Choroid plexus epithelial cell (primary cell): Measurements from ENCODE around the gene DLL1.

Experiments used
- DNase-seq: peaks from one replicate; pipeline ENCODE4 v3.0.0-alpha.2; 2010; ENCODE audit warnings: low read depth
- H3K4me3 ChIP-seq: 2 replicates; pipeline ENCODE4 v1.5.1; 2011; ENCODE audit warnings: low read depth, mild to moderate bottlenecking, control low read depth, low read length, moderate library complexity
- CTCF ChIP-seq: conservative IDR thresholded peaks from 2 replicates; pipeline ENCODE4 v1.5.1; 2011; ENCODE audit warnings: low read depth, mild to moderate bottlenecking, control low read depth, inconsistent platforms, low read length, moderate library complexity

Gene DLL1

GRCh38 chr6:170313716-170314295, 22.9 kb upstream of the DLL1 start:
- H3K4me3 ChIP-seq, result no peak overlapping the region
- peak; percentile 42 for DNase-seq
- no peak for TF ChIP-seq CTCF

- TF ChIP-seq CTCF, result no peak
- no peak for DNase-seq
Observed at GRCh38 chr6:170312876-170313275, 22.0 kb upstream of the DLL1 start.

GRCh38 chr6:170311696-170312095, 20.8 kb upstream of the DLL1 start:
- peak; percentile 22 for DNase-seq
- TF ChIP-seq CTCF, result no peak
- no peak overlapping the region for H3K4me3 ChIP-seq

More at GRCh38 chr6:170312876-170313275, 22.0 kb upstream of the DLL1 start:
- no peak overlapping the region for H3K4me3 ChIP-seq

GRCh38 chr6:170308761-170309160, 17.9 kb upstream of the DLL1 start:
- TF ChIP-seq CTCF, result no peak
- no peak overlapping the region for H3K4me3 ChIP-seq
- DNase-seq, result no peak

- no peak for DNase-seq
- no peak for TF ChIP-seq CTCF
- peak overlapping the region; percentile 100 for H3K4me3 ChIP-seq
Observed at GRCh38 chr6:170307080-170307545, 16.2 kb upstream of the DLL1 start.

- H3K4me3 ChIP-seq, result peak within 1 kb of the TSS; percentile 100
- no peak for TF ChIP-seq CTCF
- DNase-seq, result peak; percentile 96
Observed at GRCh38 chr6:170306324-170307079, 15.6 kb upstream of the DLL1 start, which contains the start of gene FAM120B. Gene FAM120B (plus strand): TSS chr6:170306758. CDS start chr6:170317391, 10,633 bp downstream.
